ENCODE measurements around the gene HNRNPC.
"Not testable (repeated sequence)": the region's sequence is repeated elsewhere in the genome, so short reads cannot be mapped to it uniquely, and the experiment has no call there.

The HNRNPC gene

DNA sequence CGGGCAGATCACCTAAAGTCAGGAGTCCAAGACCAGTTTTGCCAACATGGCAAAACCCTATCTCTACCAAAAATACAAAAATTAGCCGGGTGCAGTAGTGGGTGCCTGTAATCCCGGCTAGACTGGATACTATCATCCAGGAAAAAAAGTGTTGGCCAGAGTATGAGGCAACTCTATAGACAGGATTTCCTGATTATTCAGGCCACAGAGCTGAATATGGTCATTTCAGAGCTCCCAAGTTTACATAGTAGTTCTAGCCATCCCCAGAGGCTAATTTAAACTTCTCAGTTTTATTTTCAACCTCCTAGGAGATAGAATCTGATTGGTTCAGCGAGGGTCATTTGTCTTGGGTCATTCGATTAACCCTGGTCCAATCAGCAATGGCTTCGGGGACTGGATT is 17.9 kb upstream of the HNRNPC start:
- H4K8ac ChIP-seq (ENCODE audit: low read depth, low read length), result no peak overlapping the region
- no peak overlapping the region for H2BK15ac ChIP-seq (replicated peaks; ENCODE audit: low read depth)
- H3K9ac ChIP-seq (ENCODE audit: low read length), result no peak overlapping the region
- no peak overlapping the region for H3K4me3 ChIP-seq (ENCODE audit: low read length)
- H3K27me3 ChIP-seq (ENCODE audit: insufficient read depth, low read length, poor library complexity), result no peaks in the 10 kb centered on the region
- no peak overlapping the region for H3K18ac ChIP-seq (ENCODE audit: low read length)
- no peak overlapping the region for H2BK120ac ChIP-seq (ENCODE audit: low read depth, low read length)
- no peak overlapping the region for H3K27ac ChIP-seq (ENCODE audit: low read depth, low read length)
- H3K36me3 ChIP-seq (ENCODE audit: control insufficient read depth, insufficient read depth, low read length), result no peaks in the 10 kb centered on the region
- H3K4ac ChIP-seq (ENCODE audit: low read depth, low read length), result no peak overlapping the region
- H4K5ac ChIP-seq (ENCODE audit: low read length), result no peak overlapping the region
- H3K23ac ChIP-seq (ENCODE audit: low read length), result no peak overlapping the region
- H3K4me2 ChIP-seq (ENCODE audit: low read length), result no peak overlapping the region
- no peak for DNase-seq
- H2AK5ac ChIP-seq (ENCODE audit: low read length), result no peak overlapping the region
- H3K79me1 ChIP-seq (ENCODE audit: low read length), result no peaks in the 10 kb centered on the region
- no peak overlapping the region for H3K56ac ChIP-seq (ENCODE audit: low read length)
- no peak overlapping the region for H2BK5ac ChIP-seq (ENCODE audit: low read length)
- H3K4me1 ChIP-seq (ENCODE audit: control insufficient read depth, low read depth, low read length), result no peaks in the 10 kb centered on the region
- no peaks in the 10 kb centered on the region for H3K79me2 ChIP-seq (ENCODE audit: control insufficient read depth, insufficient read depth, low read length)
- no CpG with 5 or more reads among the region's 6 CpGs for WGBS (ENCODE audit: extremely low coverage, insufficient coverage, low lambda C conversion rate)

DNA sequence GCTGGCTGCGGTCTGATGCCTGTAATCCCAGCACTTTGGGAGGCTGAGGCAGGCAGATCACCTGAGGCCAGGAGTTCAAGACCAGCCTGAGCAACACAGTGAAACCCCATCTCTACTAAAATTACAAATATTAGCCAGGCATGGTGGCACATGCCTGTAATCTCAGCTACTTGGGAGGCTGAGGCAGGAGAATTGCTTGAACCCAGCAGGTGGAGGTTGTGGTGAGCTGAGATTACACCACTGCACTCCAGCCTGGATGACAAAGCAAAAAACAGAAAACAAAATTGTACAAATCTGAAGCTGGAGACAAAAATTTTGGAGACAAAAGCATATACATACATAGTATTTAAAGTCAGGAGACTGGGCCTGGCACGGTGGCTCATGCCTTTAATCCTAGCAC is 17.3 kb upstream of the HNRNPC start:
- not testable (repeated sequence) for H3K9ac ChIP-seq (ENCODE audit: low read length); H4K8ac ChIP-seq (ENCODE audit: low read depth, low read length); DNase-seq; H3K79me1 ChIP-seq (ENCODE audit: low read length); H2AK5ac ChIP-seq (ENCODE audit: low read length); H3K4ac ChIP-seq (ENCODE audit: low read depth, low read length); H2BK120ac ChIP-seq (ENCODE audit: low read depth, low read length); H3K18ac ChIP-seq (ENCODE audit: low read length); H2BK15ac ChIP-seq (replicated peaks; ENCODE audit: low read depth); H3K4me2 ChIP-seq (ENCODE audit: low read length); H3K4me1 ChIP-seq (ENCODE audit: control insufficient read depth, low read depth, low read length); H3K27ac ChIP-seq (ENCODE audit: low read depth, low read length); H3K56ac ChIP-seq (ENCODE audit: low read length); H4K5ac ChIP-seq (ENCODE audit: low read length); H3K27me3 ChIP-seq (ENCODE audit: insufficient read depth, low read length, poor library complexity); H2BK5ac ChIP-seq (ENCODE audit: low read length); H3K36me3 ChIP-seq (ENCODE audit: control insufficient read depth, insufficient read depth, low read length); H3K4me3 ChIP-seq (ENCODE audit: low read length); H3K23ac ChIP-seq (ENCODE audit: low read length); H3K79me2 ChIP-seq (ENCODE audit: control insufficient read depth, insufficient read depth, low read length)
- WGBS (ENCODE audit: extremely low coverage, insufficient coverage, low lambda C conversion rate), result no CpG with 5 or more reads among the region's 2 CpGs

DNA sequence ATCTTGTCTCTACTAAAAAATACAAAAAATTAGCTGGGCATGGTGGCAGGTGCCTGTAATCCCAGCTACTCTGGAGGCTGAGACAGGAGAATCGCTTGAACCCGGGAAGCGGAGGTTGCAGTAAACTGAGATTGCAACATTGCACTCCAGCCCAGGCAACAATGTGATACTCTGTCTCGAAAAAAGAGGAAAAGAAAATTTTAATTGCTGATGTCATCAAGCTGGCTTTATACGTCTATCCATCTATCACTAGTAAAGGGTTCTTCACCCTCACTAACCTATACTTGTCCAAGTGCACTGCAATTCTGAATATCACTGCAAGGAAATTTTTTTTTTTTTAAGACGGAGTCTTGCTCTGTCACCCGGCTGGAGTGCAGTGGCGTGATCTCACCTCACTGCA is 12.7 kb upstream of the HNRNPC start:
- not testable (repeated sequence) for H3K27ac ChIP-seq (ENCODE audit: low read depth, low read length); H4K5ac ChIP-seq (ENCODE audit: low read length); H3K36me3 ChIP-seq (ENCODE audit: control insufficient read depth, insufficient read depth, low read length); H3K79me2 ChIP-seq (ENCODE audit: control insufficient read depth, insufficient read depth, low read length); H3K4me1 ChIP-seq (ENCODE audit: control insufficient read depth, low read depth, low read length); H3K9ac ChIP-seq (ENCODE audit: low read length); H4K8ac ChIP-seq (ENCODE audit: low read depth, low read length); DNase-seq; H3K4me2 ChIP-seq (ENCODE audit: low read length); H2BK15ac ChIP-seq (replicated peaks; ENCODE audit: low read depth); H3K79me1 ChIP-seq (ENCODE audit: low read length); H3K4me3 ChIP-seq (ENCODE audit: low read length); H2BK5ac ChIP-seq (ENCODE audit: low read length); H2BK120ac ChIP-seq (ENCODE audit: low read depth, low read length); H3K27me3 ChIP-seq (ENCODE audit: insufficient read depth, low read length, poor library complexity); H2AK5ac ChIP-seq (ENCODE audit: low read length); H3K56ac ChIP-seq (ENCODE audit: low read length); H3K18ac ChIP-seq (ENCODE audit: low read length); H3K23ac ChIP-seq (ENCODE audit: low read length); H3K4ac ChIP-seq (ENCODE audit: low read depth, low read length)
- no CpG with 5 or more reads among the region's 8 CpGs for WGBS (ENCODE audit: extremely low coverage, insufficient coverage, low lambda C conversion rate)

DNA sequence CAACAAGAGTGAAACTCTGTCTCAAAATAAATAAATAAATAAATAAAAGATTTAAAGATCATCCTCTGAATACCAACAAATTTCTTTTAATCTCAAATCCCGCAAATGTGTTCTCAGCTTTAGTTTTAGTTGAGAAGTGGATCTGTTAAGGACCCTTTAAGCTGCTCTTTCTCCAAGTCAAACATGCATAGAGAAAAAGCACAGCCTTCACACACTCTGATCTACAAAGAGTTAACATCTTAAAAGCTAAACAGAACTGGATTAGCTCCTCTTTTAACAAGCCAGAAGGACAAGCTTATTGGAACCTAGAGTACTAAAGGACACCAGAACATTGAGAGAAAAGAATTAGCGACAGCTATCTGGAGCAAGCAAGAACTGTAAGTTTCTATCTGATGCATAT is 10.5 kb upstream of the HNRNPC start, which contains the start of gene RPGRIP1:
Gene RPGRIP1 (plus strand): TSS at position 301 of the 400 bp plus-strand sequence. CDS start 7,894 bp downstream, outside the sequence.
- Histone ChIP-seq H3K27ac (ENCODE audit: low read depth, low read length) (no peak within 1 kb of the TSS), H3K4me1 (ENCODE audit: control insufficient read depth, low read depth, low read length) (no peaks in the 10 kb centered on the region), H3K23ac (ENCODE audit: low read length) (no peak within 1 kb of the TSS), H3K56ac (ENCODE audit: low read length) (no peak within 1 kb of the TSS), H3K79me1 (ENCODE audit: low read length) (no peaks in the 10 kb centered on the region), H3K4ac (ENCODE audit: low read depth, low read length) (no peak within 1 kb of the TSS), H2AK5ac (ENCODE audit: low read length) (no peak within 1 kb of the TSS), H4K8ac (ENCODE audit: low read depth, low read length) (no peak within 1 kb of the TSS), H3K9ac (ENCODE audit: low read length) (no peak within 1 kb of the TSS), H3K18ac (ENCODE audit: low read length) (no peak within 1 kb of the TSS), H4K5ac (ENCODE audit: low read length) (no peak within 1 kb of the TSS), H2BK5ac (ENCODE audit: low read length) (no peak within 1 kb of the TSS), H3K4me3 (ENCODE audit: low read length) (no peak within 1 kb of the TSS), H3K79me2 (ENCODE audit: control insufficient read depth, insufficient read depth, low read length) (no peaks in the 10 kb centered on the region), H3K4me2 (ENCODE audit: low read length) (no peak within 1 kb of the TSS), H2BK120ac (ENCODE audit: low read depth, low read length) (no peak within 1 kb of the TSS), H3K27me3 (ENCODE audit: insufficient read depth, low read length, poor library complexity) (no peaks in the 10 kb centered on the region), H2BK15ac (replicated peaks; ENCODE audit: low read depth) (no peak within 1 kb of the TSS), H3K36me3 (ENCODE audit: control insufficient read depth, insufficient read depth, low read length) (no peaks in the 10 kb centered on the region)
- WGBS (ENCODE audit: extremely low coverage, insufficient coverage, low lambda C conversion rate), result no CpG with 5 or more reads among the region's 2 CpGs
- DNase-seq, result no peak

DNA sequence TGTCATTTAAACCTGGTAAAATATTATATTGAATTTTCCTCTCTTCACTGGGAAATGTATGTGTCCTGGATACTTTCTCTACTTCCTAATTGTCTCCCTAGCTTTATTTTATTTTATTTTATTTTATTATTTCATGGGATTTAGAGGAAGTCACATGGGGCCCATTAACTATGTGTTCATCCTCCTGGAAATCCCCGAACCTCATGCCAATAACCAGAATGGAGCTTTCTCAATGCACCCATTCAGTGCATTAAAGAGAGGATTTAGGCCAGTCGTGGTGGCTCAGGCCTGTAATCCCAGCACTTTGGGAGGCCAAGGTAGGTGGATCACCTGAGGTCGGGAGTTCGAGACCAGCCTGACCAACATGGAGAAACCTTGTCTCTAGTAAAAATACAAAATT is 9.4 kb upstream of the HNRNPC start:
- no peaks in the 10 kb centered on the region for H3K27me3 ChIP-seq (ENCODE audit: insufficient read depth, low read length, poor library complexity)
- H3K4me2 ChIP-seq (ENCODE audit: low read length), result no peak overlapping the region
- H3K4ac ChIP-seq (ENCODE audit: low read depth, low read length), result no peak overlapping the region
- DNase-seq, result no peak
- no peak overlapping the region for H4K8ac ChIP-seq (ENCODE audit: low read depth, low read length)
- no CpG with 5 or more reads among the region's 4 CpGs for WGBS (ENCODE audit: extremely low coverage, insufficient coverage, low lambda C conversion rate)
- H3K9ac ChIP-seq (ENCODE audit: low read length), result no peak overlapping the region
- no peak overlapping the region for H3K18ac ChIP-seq (ENCODE audit: low read length)
- H2AK5ac ChIP-seq (ENCODE audit: low read length), result no peak overlapping the region
- H3K36me3 ChIP-seq (ENCODE audit: control insufficient read depth, insufficient read depth, low read length), result no peaks in the 10 kb centered on the region
- no peak overlapping the region for H3K23ac ChIP-seq (ENCODE audit: low read length)
- H3K4me1 ChIP-seq (ENCODE audit: control insufficient read depth, low read depth, low read length), result no peaks in the 10 kb centered on the region
- H2BK5ac ChIP-seq (ENCODE audit: low read length), result no peak overlapping the region
- no peak overlapping the region for H3K27ac ChIP-seq (ENCODE audit: low read depth, low read length)
- no peak overlapping the region for H4K5ac ChIP-seq (ENCODE audit: low read length)
- no peaks in the 10 kb centered on the region for H3K79me2 ChIP-seq (ENCODE audit: control insufficient read depth, insufficient read depth, low read length)
- H2BK15ac ChIP-seq (replicated peaks; ENCODE audit: low read depth), result no peak overlapping the region
- no peaks in the 10 kb centered on the region for H3K79me1 ChIP-seq (ENCODE audit: low read length)
- no peak overlapping the region for H3K4me3 ChIP-seq (ENCODE audit: low read length)
- no peak overlapping the region for H2BK120ac ChIP-seq (ENCODE audit: low read depth, low read length)
- H3K56ac ChIP-seq (ENCODE audit: low read length), result no peak overlapping the region

DNA sequence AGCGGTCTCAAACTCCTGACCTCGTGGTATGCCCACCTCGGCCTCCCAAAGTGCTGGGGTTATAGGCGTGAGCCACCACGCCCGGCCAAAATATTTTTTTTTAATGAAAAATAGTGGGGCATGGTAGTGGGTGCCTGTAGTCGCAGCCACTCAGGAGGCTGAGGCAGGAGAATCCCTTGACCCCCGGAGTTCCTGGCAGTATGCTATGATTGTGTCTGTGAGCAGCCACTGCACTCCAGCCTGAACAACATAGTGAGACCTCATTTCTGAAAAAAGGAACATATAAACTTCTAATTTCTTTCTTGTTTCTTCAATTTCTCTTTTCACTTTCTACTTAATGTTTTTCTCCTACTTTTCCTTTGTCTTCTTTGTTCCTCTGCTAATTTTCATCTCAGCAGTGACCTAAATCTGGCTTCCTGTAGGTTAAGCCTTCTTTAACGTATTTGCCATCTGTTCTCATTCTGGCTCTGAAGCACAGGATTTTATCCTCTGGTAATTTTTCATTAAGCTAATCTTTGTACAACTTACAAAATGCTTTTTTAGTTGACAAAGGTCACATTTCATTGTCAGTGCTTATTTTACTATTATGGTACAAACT is 6.1 kb upstream of the HNRNPC start:
- Histone ChIP-seq H3K4ac (ENCODE audit: low read depth, low read length) (no peak overlapping the region), H2BK15ac (replicated peaks; ENCODE audit: low read depth) (no peak overlapping the region), H3K27ac (ENCODE audit: low read depth, low read length) (no peak overlapping the region), H3K18ac (ENCODE audit: low read length) (no peak overlapping the region), H2BK120ac (ENCODE audit: low read depth, low read length) (no peak overlapping the region), H2AK5ac (ENCODE audit: low read length) (no peak overlapping the region), H2BK5ac (ENCODE audit: low read length) (no peak overlapping the region), H3K79me2 (ENCODE audit: control insufficient read depth, insufficient read depth, low read length) (no peaks in the 10 kb centered on the region), H3K79me1 (ENCODE audit: low read length) (no peaks in the 10 kb centered on the region), H3K27me3 (ENCODE audit: insufficient read depth, low read length, poor library complexity) (no peaks in the 10 kb centered on the region), H3K36me3 (ENCODE audit: control insufficient read depth, insufficient read depth, low read length) (no peaks in the 10 kb centered on the region), H4K5ac (ENCODE audit: low read length) (no peak overlapping the region), H3K4me2 (ENCODE audit: low read length) (no peak overlapping the region), H4K8ac (ENCODE audit: low read depth, low read length) (no peak overlapping the region), H3K4me1 (ENCODE audit: control insufficient read depth, low read depth, low read length) (no peaks in the 10 kb centered on the region), H3K23ac (ENCODE audit: low read length) (no peak overlapping the region), H3K4me3 (ENCODE audit: low read length) (no peak overlapping the region), H3K9ac (ENCODE audit: low read length) (no peak overlapping the region), H3K56ac (ENCODE audit: low read length) (no peak overlapping the region)
- no CpG with 5 or more reads among the region's 9 CpGs for WGBS (ENCODE audit: extremely low coverage, insufficient coverage, low lambda C conversion rate)
- no peak for DNase-seq

Data from mesendoderm (in vitro differentiated cells).